Lower lobe of right lung (tissue), 2 donors: Measurements from ENCODE around the gene SRD5A1. TPM values are rescaled to one million over a fixed set of nuclear protein-coding genes. Genes with fewer than 3 reads are reported as not detected.

Source experiments
- ATAC-seq, 2 donors: fragments of 200-7000 bp; cut with Tn5 transposase; one replicate each; pipeline ENCODE4 v1.9.1; 2020 to 2022; ENCODE audit warnings: mild to moderate bottlenecking in 2 of 2, moderate library complexity in 2 of 2
- DNase-seq: peaks from one replicate; pipeline ENCODE4 v3.0.0-alpha.2; 2020
- H3K27ac ChIP-seq: fragments of 200-600 bp; one replicate; pipeline ENCODE4 v1.8.0; 2022
- H3K27me3 ChIP-seq: fragments of 200-600 bp; one replicate; pipeline ENCODE4 v1.8.0; 2022; ENCODE audit warnings: low read depth
- H3K36me3 ChIP-seq: fragments of 200-600 bp; one replicate; pipeline ENCODE4 v1.8.0; 2022; ENCODE audit warnings: mild to moderate bottlenecking
- H3K4me1 ChIP-seq: fragments of 200-600 bp; one replicate; pipeline ENCODE4 v1.8.0; 2022
- H3K4me3 ChIP-seq: fragments of 200-600 bp; one replicate; pipeline ENCODE4 v1.8.0; 2022; ENCODE audit warnings: mild to moderate bottlenecking
- H3K9me3 ChIP-seq: fragments of 200-600 bp; one replicate; pipeline ENCODE4 v1.8.0; 2022
- intact Hi-C: fragments of 100-400 bp; cut with DNase I; formaldehyde crosslinking; loops from one replicate; pipeline ENCODE4 v1.11.0; 2022
- total RNA-seq: library from RNA; stranded (reverse); fragmentation: NEBNext Ultra II Directional; extraction: Animal tissue kit (Norgen Biotek cat#: 25700); gene quantifications from one replicate; pipeline ENCODE4 v1.2.1, GENCODE V29; 2021
- TF ChIP-seq, protein P1 (sequence below): fragments of 200-600 bp; IDR thresholded peaks from one replicate; pipeline ENCODE4 v1.8.0; 2022; ENCODE audit warnings: antibody characterized with exemption, mild to moderate bottlenecking
- donor health status: DM: no; HTN: yes; CAD: no; lungs with severe emphysema.

SRD5A1 gene
- total RNA-seq, 1 donor from 2014 or later: 8.3 TPM

DNA sequence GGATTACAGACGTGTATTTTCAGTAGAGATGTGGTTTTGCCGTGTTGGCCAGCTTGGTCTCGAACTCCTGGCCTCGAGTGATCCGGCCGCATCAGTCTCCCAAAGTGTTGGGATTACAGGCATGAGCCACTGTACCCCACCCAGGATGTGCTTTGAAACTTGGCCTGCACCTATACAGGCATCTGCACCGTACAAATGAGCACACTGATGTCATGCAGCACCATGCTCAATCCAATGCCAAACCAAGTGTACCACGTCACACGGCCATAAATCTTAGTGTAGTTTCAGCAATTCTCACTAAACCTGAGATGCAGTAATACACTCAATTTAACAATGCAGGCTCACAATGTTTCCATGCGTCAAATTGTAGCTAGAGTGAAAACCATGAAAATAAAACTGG is 6.7 kb upstream of the SRD5A1 start:
- DNase-seq: no peak
- no peak overlapping the region for H3K27ac ChIP-seq
- H3K27me3 ChIP-seq: no peaks in the 10 kb centered on the region
- ATAC-seq: no peak
- peaks cover 96% of the 10 kb centered on the region for H3K36me3 ChIP-seq
- H3K4me1 ChIP-seq: peaks cover 6% of the 10 kb centered on the region
- H3K9me3 ChIP-seq: peaks cover 8% of the 10 kb centered on the region
- intact Hi-C loops: no loop called here
- TF ChIP-seq, protein P1, sequence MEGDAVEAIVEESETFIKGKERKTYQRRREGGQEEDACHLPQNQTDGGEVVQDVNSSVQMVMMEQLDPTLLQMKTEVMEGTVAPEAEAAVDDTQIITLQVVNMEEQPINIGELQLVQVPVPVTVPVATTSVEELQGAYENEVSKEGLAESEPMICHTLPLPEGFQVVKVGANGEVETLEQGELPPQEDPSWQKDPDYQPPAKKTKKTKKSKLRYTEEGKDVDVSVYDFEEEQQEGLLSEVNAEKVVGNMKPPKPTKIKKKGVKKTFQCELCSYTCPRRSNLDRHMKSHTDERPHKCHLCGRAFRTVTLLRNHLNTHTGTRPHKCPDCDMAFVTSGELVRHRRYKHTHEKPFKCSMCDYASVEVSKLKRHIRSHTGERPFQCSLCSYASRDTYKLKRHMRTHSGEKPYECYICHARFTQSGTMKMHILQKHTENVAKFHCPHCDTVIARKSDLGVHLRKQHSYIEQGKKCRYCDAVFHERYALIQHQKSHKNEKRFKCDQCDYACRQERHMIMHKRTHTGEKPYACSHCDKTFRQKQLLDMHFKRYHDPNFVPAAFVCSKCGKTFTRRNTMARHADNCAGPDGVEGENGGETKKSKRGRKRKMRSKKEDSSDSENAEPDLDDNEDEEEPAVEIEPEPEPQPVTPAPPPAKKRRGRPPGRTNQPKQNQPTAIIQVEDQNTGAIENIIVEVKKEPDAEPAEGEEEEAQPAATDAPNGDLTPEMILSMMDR: no peak
- no peak overlapping the region for H3K4me3 ChIP-seq

DNA sequence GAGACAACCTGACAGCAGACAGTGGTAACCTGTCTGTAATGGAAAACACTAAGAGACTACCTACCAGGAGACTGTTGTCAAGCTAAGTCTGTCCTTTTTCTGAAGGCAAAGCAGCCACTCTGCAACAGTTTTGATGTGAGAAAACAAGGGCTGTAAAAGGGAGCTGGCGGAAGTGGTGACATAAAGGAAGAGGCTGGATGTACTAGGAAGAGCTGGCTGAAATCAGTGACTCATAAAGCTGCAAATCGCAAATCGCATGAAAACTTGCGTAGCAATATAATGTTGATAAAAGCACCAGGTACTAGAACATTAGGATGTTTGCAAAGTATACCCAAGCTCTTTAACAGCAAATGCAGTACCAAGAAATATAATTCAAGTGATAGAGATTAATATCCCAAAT is 1.8 kb upstream of the SRD5A1 start:
- H3K27ac ChIP-seq: no peak overlapping the region
- H3K9me3 ChIP-seq: no peaks in the 10 kb centered on the region
- H3K36me3 ChIP-seq: peaks cover 51% of the 10 kb centered on the region
- no peaks in the 10 kb centered on the region for H3K27me3 ChIP-seq
- peaks cover 29% of the 10 kb centered on the region for H3K4me1 ChIP-seq
- ATAC-seq: no peak
- H3K4me3 ChIP-seq: no peak overlapping the region
- TF ChIP-seq, protein P1: no peak
- no peak for DNase-seq
- intact Hi-C loops: no loop called here

DNA sequence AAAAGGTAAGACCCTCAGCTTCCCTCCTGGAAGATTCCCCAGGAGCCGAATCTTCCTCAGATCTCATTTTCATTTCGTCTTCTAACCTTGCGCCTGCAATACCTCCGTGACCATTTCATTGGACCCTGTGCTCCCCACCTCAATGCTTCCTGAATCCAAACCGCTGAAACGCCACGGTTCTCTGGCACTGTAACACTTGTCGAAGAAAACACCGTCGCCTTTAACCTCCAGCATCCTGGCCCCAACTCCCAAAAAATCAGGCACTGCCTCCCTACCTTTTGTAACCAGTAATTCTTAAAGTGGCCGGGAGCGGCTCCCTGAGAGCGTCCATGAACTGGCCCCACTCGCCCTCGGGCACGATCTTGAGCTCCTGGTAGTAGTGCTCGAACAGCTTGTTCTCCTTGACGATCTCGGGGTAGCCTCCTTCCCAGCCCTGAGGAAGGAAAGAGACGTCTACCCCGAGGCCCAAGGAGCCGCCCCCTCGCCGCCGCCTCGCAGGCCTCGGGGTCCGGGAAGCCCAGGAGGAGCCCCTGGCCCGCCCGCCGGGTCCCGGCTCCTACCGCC is 834 bp upstream of the SRD5A1 start:
- Histone ChIP-seq H3K36me3 (peaks cover 41% of the 10 kb centered on the region), H3K9me3 (no peaks in the 10 kb centered on the region), H3K27ac (peak overlapping the region; percentile 99), H3K4me3 (peak overlapping the region; percentile 98), H3K4me1 (peaks cover 30% of the 10 kb centered on the region), H3K27me3 (no peaks in the 10 kb centered on the region)
- intact Hi-C loops: no loop called here
- ATAC-seq (peak; percentile 24 to 45), DNase-seq (no peak)
- TF ChIP-seq, protein P1: no peak

DNA sequence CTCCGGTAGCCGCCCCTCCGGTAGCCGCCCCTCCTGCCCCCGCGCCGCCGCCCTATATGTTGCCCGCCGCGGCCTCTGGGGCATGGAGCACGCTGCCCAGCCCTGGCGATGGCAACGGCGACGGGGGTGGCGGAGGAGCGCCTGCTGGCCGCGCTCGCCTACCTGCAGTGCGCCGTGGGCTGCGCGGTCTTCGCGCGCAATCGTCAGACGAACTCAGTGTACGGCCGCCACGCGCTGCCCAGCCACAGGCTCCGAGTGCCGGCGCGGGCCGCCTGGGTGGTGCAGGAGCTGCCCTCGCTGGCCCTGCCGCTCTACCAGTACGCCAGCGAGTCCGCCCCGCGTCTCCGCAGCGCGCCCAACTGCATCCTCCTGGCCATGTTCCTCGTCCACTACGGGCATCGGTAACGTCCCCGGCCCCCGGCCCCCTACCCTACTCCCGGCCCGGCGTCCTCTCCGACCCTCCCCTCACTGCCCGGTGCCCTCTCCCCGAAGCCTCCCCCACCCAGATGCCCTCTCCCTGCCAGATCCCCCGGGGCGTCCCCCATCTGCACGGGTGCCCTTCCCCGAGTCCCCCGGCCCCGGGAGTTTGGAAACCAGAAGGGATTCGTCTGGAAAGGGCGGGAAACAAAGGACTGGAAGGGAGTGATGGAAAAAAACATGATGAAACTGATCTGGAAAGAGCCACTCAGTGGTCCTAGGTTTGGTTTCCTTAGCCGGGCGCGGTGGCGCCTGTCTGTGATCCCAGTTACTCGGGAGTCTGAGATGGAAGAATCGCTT is 417 bp downstream of the SRD5A1 start:
- DNase-seq (no peak), ATAC-seq (peak; percentile 72 to 79)
- peaks cover 30% of the 10 kb centered on the region for H3K4me1 ChIP-seq

DNA sequence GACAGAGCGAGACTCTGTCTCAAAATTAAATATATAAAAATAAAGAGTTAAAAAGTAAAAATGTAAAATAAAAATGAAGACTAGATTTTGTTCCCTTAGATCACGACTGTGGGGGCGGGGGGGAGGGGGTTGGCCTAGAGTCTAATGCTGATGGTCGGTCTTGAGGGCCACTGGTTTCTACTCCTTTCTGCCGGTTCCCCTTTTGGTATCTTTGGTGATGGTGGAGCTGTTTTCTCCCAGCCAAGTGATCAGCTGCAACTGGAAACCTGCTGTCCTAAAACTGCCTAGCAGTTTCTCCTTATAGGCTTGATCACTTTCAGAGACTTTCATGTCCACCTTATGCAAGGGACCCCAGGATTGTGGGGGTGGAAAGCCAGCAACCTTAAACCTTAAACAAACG is 1.1 kb downstream of the SRD5A1 start:
- intact Hi-C loops: no loop called here
- no peak for DNase-seq
- peak overlapping the region; percentile 98 for H3K4me3 ChIP-seq
- no peak for ATAC-seq
- no peaks in the 10 kb centered on the region for H3K9me3 ChIP-seq
- no peak overlapping the region for H3K27ac ChIP-seq
- peaks cover 30% of the 10 kb centered on the region for H3K4me1 ChIP-seq
- no peaks in the 10 kb centered on the region for H3K27me3 ChIP-seq
- TF ChIP-seq, protein P1: no peak
- H3K36me3 ChIP-seq: peaks cover 23% of the 10 kb centered on the region

More for the DNA sequence above, 417 bp downstream of the SRD5A1 start:
- H3K4me3 ChIP-seq: peak overlapping the region; percentile 98
- H3K9me3 ChIP-seq: no peaks in the 10 kb centered on the region
- H3K36me3 ChIP-seq: peaks cover 30% of the 10 kb centered on the region
- peak overlapping the region; percentile 99 for H3K27ac ChIP-seq
- TF ChIP-seq, protein P1: no peak
- H3K27me3 ChIP-seq: no peaks in the 10 kb centered on the region
- intact Hi-C loops: no loop called here
